K562 (cell line): ENCODE results near the gene POU1F1. TPM values are rescaled to one million over a fixed set of nuclear protein-coding genes. Genes with fewer than 3 reads are reported as not detected.

Source experiments
- ATAC-seq: fragments of 200-7000 bp; cut with Tn5 transposase; 3 replicates; pipeline ENCODE4 v1.9.1; 2020; ENCODE audit warnings: moderate library complexity
- BruUV-seq: library from RNA; stranded (reverse); fragments of 400-500 nt; replicated peaks from 2 replicates; lab custom pipeline; 2021; lab: Mats Ljungman, UMichigan
- CTCF ChIA-PET: fragments of 300-600 bp; formaldehyde crosslinking; extraction: SDS; loops from one replicate; lab custom pipeline; 2021; ENCODE audit warnings: low intra/inter-chr PET ratio; lab: Yijun Ruan, JAX
- POLR2A ChIA-PET: fragments of 300-600, 350-650 bp; sonication (Branson Sonifier 250); formaldehyde crosslinking; extraction: SDS; loops from one replicate; lab custom pipeline; 2021; ENCODE audit warnings: antibody characterized with exemption, inconsistent platforms; lab: Yijun Ruan, JAX
- DNase-seq, 4 experiments: peaks; one replicate each; pipeline versions ENCODE4 v3.0.0 to v3.0.0-alpha.2; 2011 to 2018; ENCODE audit warnings: low spot score in 3 of 4, mixed read lengths in 3 of 4; ENCODE audit errors: extremely low read depth in 1 of 4
- FAIRE-seq: peaks from 2 replicates; lab custom pipeline; 2011; peaks lifted over from hg19 to GRCh38; lab: Jason Lieb, UNC
- H2AFZ ChIP-seq: 2 replicates; pipeline ENCODE4 v1.6.0; 2011; ENCODE audit warnings: low read depth, low read length, control low read depth, inconsistent platforms
- H3K27ac ChIP-seq: fragments of 200-600 bp; 3 replicates; pipeline ENCODE4 v1.8.0; 2011; ENCODE audit warnings: low read depth, mild to moderate bottlenecking, control low read depth, inconsistent platforms, low read length, moderate library complexity, mixed read lengths; ENCODE audit errors: extremely low read depth
- H3K27me3 ChIP-seq, 2 experiments: fragments of 300-600 bp in 1 of 2; 2 replicates in 1 of 2; 3 replicates in 1 of 2; pipeline versions ENCODE4 v1.6.0 to v1.8.0; 2011; ENCODE audit warnings: inconsistent platforms in 2 of 2, low read length in 2 of 2, mild to moderate bottlenecking in 1 of 2, mixed read lengths in 1 of 2, moderate library complexity in 1 of 2; ENCODE audit not compliant: control insufficient read depth in 2 of 2, insufficient read depth in 2 of 2
- H3K36me3 ChIP-seq: fragments of 300-600 bp; 3 replicates; pipeline ENCODE4 v1.8.0; 2011; ENCODE audit warnings: mild to moderate bottlenecking, low read length, inconsistent platforms; ENCODE audit not compliant: control insufficient read depth, insufficient read depth
- H3K4me1 ChIP-seq, 2 experiments: fragments of 200-600 bp in 1 of 2; replicated peaks in 1 of 2; 2 replicates in 1 of 2; 3 replicates in 1 of 2; pipeline versions ENCODE4 v1.5.1 to v1.8.0; 2011; ENCODE audit warnings: inconsistent platforms in 2 of 2, low read length in 2 of 2, mild to moderate bottlenecking in 1 of 2, mixed read lengths in 1 of 2, moderate library complexity in 1 of 2; ENCODE audit not compliant: control insufficient read depth in 2 of 2, insufficient read depth in 2 of 2
- H3K4me2 ChIP-seq: 2 replicates; pipeline ENCODE4 v1.6.1; 2011; ENCODE audit warnings: low read length, control low read depth, inconsistent platforms, mixed read lengths; ENCODE audit not compliant: insufficient read depth
- H3K4me3 ChIP-seq: fragments of 200-600 bp; sonication (generic), shearing (Covaris generic); 2 replicates; pipeline ENCODE4 v1.5.1; 2016; ENCODE audit warnings: control low read depth, inconsistent platforms
- H3K79me2 ChIP-seq: fragments of 200-600 bp; 3 replicates; pipeline ENCODE4 v1.8.0; 2011; ENCODE audit warnings: low read length, inconsistent platforms; ENCODE audit not compliant: control insufficient read depth, insufficient read depth
- H3K9ac ChIP-seq, 2 experiments: 2 replicates each; pipeline versions ENCODE4 v1.6.0 to v1.6.1; 2011; ENCODE audit warnings: low read depth in 2 of 2, low read length in 2 of 2, control low read depth in 1 of 2, inconsistent platforms in 1 of 2, mild to moderate bottlenecking in 1 of 2, mixed read lengths in 1 of 2; ENCODE audit not compliant: insufficient read depth in 1 of 2
- H3K9me1 ChIP-seq: one replicate; pipeline ENCODE4 v1.6.0; 2011; ENCODE audit warnings: inconsistent platforms, mild to moderate bottlenecking, low read length, moderate library complexity; ENCODE audit not compliant: control insufficient read depth, insufficient read depth
- H3K9me3 ChIP-seq: replicated peaks from 2 replicates; pipeline ENCODE4 v1.5.1; 2011; ENCODE audit warnings: low read depth, low read length, inconsistent platforms; ENCODE audit not compliant: control insufficient read depth, insufficient read depth
- H4K20me1 ChIP-seq: replicated peaks from 2 replicates; pipeline ENCODE4 v1.6.1; 2011; ENCODE audit warnings: low read length, inconsistent platforms, mixed read lengths; ENCODE audit not compliant: control insufficient read depth, insufficient read depth
- BCL6 ChIP-seq: fragments of 250-450 bp; sonication (Bioruptor Pico); IDR thresholded peaks from 2 replicates; pipeline ENCODE4 v1.4.0; 2020
- FOXK2 ChIP-seq, 2 experiments: fragments of 450-650 bp; IDR thresholded peaks in 1 of 2; conservative IDR thresholded peaks in 1 of 2; 2 replicates each; pipeline ENCODE4 v1.6.1; 2016; ENCODE audit warnings: low read depth in 2 of 2, mild to moderate bottlenecking in 1 of 2
- HCFC1 ChIP-seq: IDR thresholded peaks from 2 replicates; pipeline ENCODE4 v1.6.1; 2012; ENCODE audit warnings: low read depth, low read length, improper control_type of control experiment
- KDM5B ChIP-seq: fragments of 200-600 bp; sonication (generic); IDR thresholded peaks from 2 replicates; pipeline ENCODE4 v1.6.1; 2012; ENCODE audit warnings: low read depth, mild to moderate bottlenecking, moderate library complexity, low read length, control low read depth, inconsistent platforms; ENCODE audit not compliant: insufficient replicate concordance
- MCM2 ChIP-seq: fragments of 450-650 bp; IDR thresholded peaks from 2 replicates; pipeline ENCODE4 v1.6.1; 2017; ENCODE audit warnings: low read depth, mild to moderate bottlenecking
- MXI1 ChIP-seq: IDR thresholded peaks from 2 replicates; pipeline ENCODE4 v1.6.1; 2011; ENCODE audit warnings: low read depth, mild to moderate bottlenecking, improper control_type of control experiment, low read length
- MYNN ChIP-seq, 2 experiments: sonication (generic); formaldehyde crosslinking in 1 of 2; IDR thresholded peaks; 2 replicates each; pipeline versions ENCODE4 v1.5.0 to v1.6.1; 2016 to 2020; ENCODE audit warnings: antibody characterized with exemption in 1 of 2, missing genetic modification reagents in 1 of 2
- NCOA2 ChIP-seq, 2 experiments: fragments of 450-650 bp; IDR thresholded peaks; 2 replicates each; pipeline ENCODE4 v1.6.1; 2018; ENCODE audit warnings: mild to moderate bottlenecking in 2 of 2, moderate library complexity in 1 of 2; ENCODE audit not compliant: partially characterized antibody in 2 of 2
- RBFOX2 ChIP-seq: fragments of 200-400 bp; formaldehyde crosslinking; IDR thresholded peaks from 2 replicates; pipeline ENCODE4 v1.6.1; 2017; ENCODE audit warnings: low read depth, mild to moderate bottlenecking, low read length, moderate library complexity
- RFX5 ChIP-seq: IDR thresholded peaks from 2 replicates; pipeline ENCODE4 v1.6.1; 2011; ENCODE audit warnings: low read depth, mild to moderate bottlenecking, improper control_type of control experiment, low read length
- SMARCA4 ChIP-seq: fragments of 450-650 bp; IDR thresholded peaks from 2 replicates; pipeline ENCODE4 v1.6.1; 2016
- SMARCB1 ChIP-seq: IDR thresholded peaks from 2 replicates; pipeline ENCODE4 v1.6.1; 2011; ENCODE audit warnings: improper control_type of control experiment, low read depth; ENCODE audit not compliant: insufficient read length
- SPI1 ChIP-seq: IDR thresholded peaks from 2 replicates; pipeline ENCODE4 v1.6.1; 2011; ENCODE audit warnings: low read depth, low read length, control low read depth, borderline replicate concordance
- SREBF2 ChIP-seq: sonication (generic); formaldehyde crosslinking; IDR thresholded peaks from 2 replicates; pipeline ENCODE4 v1.4.0; 2020; ENCODE audit warnings: mild to moderate bottlenecking, missing genetic modification reagents
- ZEB2 ChIP-seq: fragments of 450-650 bp; IDR thresholded peaks from 2 replicates; pipeline ENCODE4 v1.6.1; 2016
- ZNF197 ChIP-seq: fragments of 200-800 bp; sonication (Bioruptor generic); IDR thresholded peaks from 2 replicates; pipeline ENCODE4 v1.6.1; 2016; ENCODE audit warnings: low read depth, missing genetic modification characterization, missing compliant biosample characterization
- ZNF57 ChIP-seq: fragments of 450-650 bp; formaldehyde crosslinking; IDR thresholded peaks from 2 replicates; pipeline ENCODE4 v1.4.0; 2020; ENCODE audit warnings: mild to moderate bottlenecking, moderate library complexity
- WGBS: fragments of 100-300 bp; shearing (Covaris generic); methylation state at CpG from one replicate; pipeline ENCODE4 v1.1.6; 2016; ENCODE audit warnings: low coverage, mixed read lengths; ENCODE audit not compliant: insufficient coverage; ENCODE audit errors: missing lambda C conversion rate; 5-methylcytosine and 5-hydroxymethylcytosine counted together
- in situ Hi-C: fragments of 300-500 bp; cut with MboI; formaldehyde crosslinking; loops from 4 replicates; pipeline ENCODE4 v1.15.0; 2018; ENCODE audit warnings: inconsistent platforms, mixed read lengths
- intact Hi-C: fragments of 100-400 bp; cut with micrococcal nuclease; formaldehyde crosslinking; loops from 2 replicates; pipeline ENCODE4 v1.14.2; 2022
- polyA plus RNA-seq, 8 experiments: library from polyadenylated mRNA; depleted of rRNA in 4 of 8; stranded (reverse) in 5 of 8; unstranded in 3 of 8; fragments of >200 nt; fragmentation: Nextera tagmentation in 2 of 8; fragmentation: Illumina TruSeq in 1 of 8; extraction: Ambion mirVana in 2 of 8; extraction: Trizol in 1 of 8; gene quantifications; 2 replicates each; pipeline versions ENCODE4 v1.2.1 to v1.2.3, GENCODE V29; 2011 to 2014; ENCODE audit warnings: inconsistent platforms in 1 of 8, missing spikeins in 1 of 8
- total RNA-seq, 7 experiments: library from RNA; depleted of rRNA in 6 of 7; stranded (reverse); fragments of >200 nt in 6 of 7; fragmentation: Illumina TruSeq in 2 of 7; extraction: Trizol in 2 of 7; gene quantifications; 2 replicates each; pipeline versions ENCODE4 v1.2.1 to v1.2.3, GENCODE V29; 2011 to 2021; ENCODE audit warnings: low replicate concordance in 1 of 7
- TF ChIP-seq, protein P1 (sequence below): fragments of 150-350 bp; IDR thresholded peaks from 2 replicates; pipeline ENCODE4 v1.6.1; 2014; ENCODE audit warnings: low read depth, mild to moderate bottlenecking, low read length, borderline replicate concordance
- TF ChIP-seq, protein P2 (sequence below): fragments of 250-450 bp; sonication (Bioruptor Pico); IDR thresholded peaks from 2 replicates; pipeline ENCODE4 v1.8.0; 2022; ENCODE audit warnings: moderate library complexity, mild to moderate bottlenecking, inconsistent platforms

POU1F1 gene
- total and polyA plus RNA-seq, 9 of the 15 experiments (the other 6 are each of a cell fraction or from before 2014, with no cell fraction given) = not detected

DNA sequence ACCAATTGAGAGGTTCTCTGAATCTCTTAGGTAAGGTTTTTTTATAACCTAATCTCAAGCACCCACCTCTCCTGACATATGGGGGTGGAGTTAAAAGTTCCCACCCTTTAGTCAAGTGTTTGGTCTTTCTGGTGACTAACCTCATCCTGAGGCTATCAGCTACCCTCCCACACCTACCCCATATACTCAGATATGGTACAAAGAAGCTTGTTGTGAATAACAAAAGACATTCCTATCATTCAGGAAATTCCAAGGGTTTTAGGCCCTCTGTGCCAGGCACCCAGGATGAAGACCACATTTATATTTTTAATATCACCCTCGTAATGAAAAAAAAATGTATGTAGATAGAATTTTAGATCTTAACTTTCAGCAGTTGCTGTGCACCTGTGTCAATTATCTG lies 40.3 kb downstream of the POU1F1 start (continued):
- no peak for TF ChIP-seq SPI1
- TF ChIP-seq, all 486 proteins: peak for 0

GRCh38 chr3:87233805-87234204 lies 42.6 kb downstream of the POU1F1 start:
- ATAC-seq (no peak), FAIRE-seq (no peak), DNase-seq (no peak)
- H3K4me2 ChIP-seq = no peak overlapping the region
- TF ChIP-seq ZNF197 (no peak), SMARCB1 (no peak), RBFOX2 (no peak), FOXK2 (conservative IDR thresholded peaks at IDR 0.05 in 1 of 2, IDR thresholded peaks at IDR 0.05 in 1 of 2; ENCODE audit: low read depth in 2 of 2) (no peak), RFX5 (no peak), MXI1 (no peak), SMARCA4 (no peak), ZNF57 (CRISPR knock-in tag) (no peak), KDM5B (no peak), SREBF2 (CRISPR knock-in tag) (no peak), NCOA2 (IDR thresholded peaks at IDR 0.05; ENCODE audit: partially characterized antibody in 2 of 2) (no peak), MYNN (IDR thresholded peaks at IDR 0.05) (no peak), MYNN (CRISPR knock-in tag; IDR thresholded peaks at IDR 0.05) (no peak), HCFC1 (no peak), ZEB2 (no peak), MCM2 (no peak), BCL6 (CRISPR knock-in tag) (no peak)
- TF ChIP-seq, protein P1, sequence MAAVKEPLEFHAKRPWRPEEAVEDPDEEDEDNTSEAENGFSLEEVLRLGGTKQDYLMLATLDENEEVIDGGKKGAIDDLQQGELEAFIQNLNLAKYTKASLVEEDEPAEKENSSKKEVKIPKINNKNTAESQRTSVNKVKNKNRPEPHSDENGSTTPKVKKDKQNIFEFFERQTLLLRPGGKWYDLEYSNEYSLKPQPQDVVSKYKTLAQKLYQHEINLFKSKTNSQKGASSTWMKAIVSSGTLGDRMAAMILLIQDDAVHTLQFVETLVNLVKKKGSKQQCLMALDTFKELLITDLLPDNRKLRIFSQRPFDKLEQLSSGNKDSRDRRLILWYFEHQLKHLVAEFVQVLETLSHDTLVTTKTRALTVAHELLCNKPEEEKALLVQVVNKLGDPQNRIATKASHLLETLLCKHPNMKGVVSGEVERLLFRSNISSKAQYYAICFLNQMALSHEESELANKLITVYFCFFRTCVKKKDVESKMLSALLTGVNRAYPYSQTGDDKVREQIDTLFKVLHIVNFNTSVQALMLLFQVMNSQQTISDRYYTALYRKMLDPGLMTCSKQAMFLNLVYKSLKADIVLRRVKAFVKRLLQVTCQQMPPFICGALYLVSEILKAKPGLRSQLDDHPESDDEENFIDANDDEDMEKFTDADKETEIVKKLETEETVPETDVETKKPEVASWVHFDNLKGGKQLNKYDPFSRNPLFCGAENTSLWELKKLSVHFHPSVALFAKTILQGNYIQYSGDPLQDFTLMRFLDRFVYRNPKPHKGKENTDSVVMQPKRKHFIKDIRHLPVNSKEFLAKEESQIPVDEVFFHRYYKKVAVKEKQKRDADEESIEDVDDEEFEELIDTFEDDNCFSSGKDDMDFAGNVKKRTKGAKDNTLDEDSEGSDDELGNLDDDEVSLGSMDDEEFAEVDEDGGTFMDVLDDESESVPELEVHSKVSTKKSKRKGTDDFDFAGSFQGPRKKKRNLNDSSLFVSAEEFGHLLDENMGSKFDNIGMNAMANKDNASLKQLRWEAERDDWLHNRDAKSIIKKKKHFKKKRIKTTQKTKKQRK = no peak
- TF ChIP-seq, protein P2, sequence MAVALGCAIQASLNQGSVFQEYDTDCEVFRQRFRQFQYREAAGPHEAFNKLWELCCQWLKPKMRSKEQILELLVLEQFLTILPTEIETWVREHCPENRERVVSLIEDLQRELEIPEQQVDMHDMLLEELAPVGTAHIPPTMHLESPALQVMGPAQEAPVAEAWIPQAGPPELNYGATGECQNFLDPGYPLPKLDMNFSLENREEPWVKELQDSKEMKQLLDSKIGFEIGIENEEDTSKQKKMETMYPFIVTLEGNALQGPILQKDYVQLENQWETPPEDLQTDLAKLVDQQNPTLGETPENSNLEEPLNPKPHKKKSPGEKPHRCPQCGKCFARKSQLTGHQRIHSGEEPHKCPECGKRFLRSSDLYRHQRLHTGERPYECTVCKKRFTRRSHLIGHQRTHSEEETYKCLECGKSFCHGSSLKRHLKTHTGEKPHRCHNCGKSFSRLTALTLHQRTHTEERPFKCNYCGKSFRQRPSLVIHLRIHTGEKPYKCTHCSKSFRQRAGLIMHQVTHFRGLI = no peak
- H3K27me3 ChIP-seq = no peaks in the 10 kb centered on the region
- ChIA-PET POLR2A (no interaction called here), CTCF (no interaction called here)
- no TSS peak for BruUV-seq
- no peaks in the 10 kb centered on the region; the same call in 1 of the 2 replicates for H4K20me1 ChIP-seq
- H3K4me1 ChIP-seq = no peaks in the 10 kb centered on the region
- H3K27ac ChIP-seq = no peak overlapping the region
- in situ Hi-C loops = no loop called here
- no peaks in the 10 kb centered on the region for H3K9me1 ChIP-seq
- no peaks in the 10 kb centered on the region; the same call in 2 of the 3 replicates for H3K36me3 ChIP-seq
- no peaks in the 10 kb centered on the region for H3K9me3 ChIP-seq
- H2AFZ ChIP-seq = no peak overlapping the region
- WGBS = 46% methylated on average over 1 of the region's 1 CpG
- H3K9ac ChIP-seq = no peak overlapping the region
- intact Hi-C loops = no loop called here
- H3K4me3 ChIP-seq = no peak overlapping the region
- peaks cover 7% of the 10 kb centered on the region; the same call in 2 of the 3 replicates for H3K79me2 ChIP-seq
